GM18909 (cell line): ENCODE results near the gene CD81.
"Not testable (repeated sequence)": the region's sequence is repeated elsewhere in the genome, so short reads cannot be mapped to it uniquely, and the experiment has no call there.

Experiments used
- ATAC-seq: cut with Tn5 transposase; IDR thresholded peaks from one replicate; pipeline ENCODE4 v1.9.1; 2021; ENCODE audit warnings: mild to moderate bottlenecking; ENCODE audit not compliant: unreplicated experiment, poor library complexity

The CD81 gene, protein sequence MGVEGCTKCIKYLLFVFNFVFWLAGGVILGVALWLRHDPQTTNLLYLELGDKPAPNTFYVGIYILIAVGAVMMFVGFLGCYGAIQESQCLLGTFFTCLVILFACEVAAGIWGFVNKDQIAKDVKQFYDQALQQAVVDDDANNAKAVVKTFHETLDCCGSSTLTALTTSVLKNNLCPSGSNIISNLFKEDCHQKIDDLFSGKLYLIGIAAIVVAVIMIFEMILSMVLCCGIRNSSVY

DNA sequence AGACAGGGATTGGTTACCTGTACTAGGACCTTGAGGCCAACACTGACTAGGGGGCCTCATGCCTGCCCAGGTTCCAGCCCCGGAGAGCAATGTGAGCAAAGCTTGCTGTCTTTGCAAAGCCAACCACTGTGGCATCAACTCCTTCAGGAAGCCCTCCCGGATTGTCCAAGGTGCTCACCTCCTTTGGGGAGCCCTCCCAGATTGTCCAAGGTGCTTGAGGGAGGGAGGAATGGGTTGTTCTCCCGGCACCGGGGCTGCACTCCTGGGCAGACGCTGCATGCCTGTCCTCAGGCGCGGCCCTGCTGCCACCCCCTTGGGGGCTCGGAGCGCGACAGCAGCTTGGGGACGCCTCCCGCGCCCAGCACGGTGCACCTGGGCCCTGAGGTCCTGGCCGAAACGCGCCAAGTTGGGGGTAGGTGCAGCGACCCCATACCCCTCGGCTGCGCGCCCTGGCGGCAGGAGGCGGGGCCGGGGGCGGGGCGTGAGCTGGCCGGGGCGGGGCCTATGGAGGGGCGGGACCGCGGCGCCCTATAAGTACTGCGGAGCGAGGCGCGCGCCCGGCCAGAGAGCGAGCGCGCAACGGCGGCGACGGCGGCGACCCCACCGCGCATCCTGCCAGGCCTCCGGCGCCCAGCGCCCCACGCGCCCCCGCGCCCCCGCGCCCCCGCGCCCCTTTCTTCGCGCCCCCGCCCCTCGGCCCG, at the start of gene CD81:
TSS of gene CD81 (plus strand) at position 560 of the 701 bp plus-strand sequence. CDS start 240 bp downstream, outside the sequence.
- ATAC-seq, result peak; percentile 53

DNA sequence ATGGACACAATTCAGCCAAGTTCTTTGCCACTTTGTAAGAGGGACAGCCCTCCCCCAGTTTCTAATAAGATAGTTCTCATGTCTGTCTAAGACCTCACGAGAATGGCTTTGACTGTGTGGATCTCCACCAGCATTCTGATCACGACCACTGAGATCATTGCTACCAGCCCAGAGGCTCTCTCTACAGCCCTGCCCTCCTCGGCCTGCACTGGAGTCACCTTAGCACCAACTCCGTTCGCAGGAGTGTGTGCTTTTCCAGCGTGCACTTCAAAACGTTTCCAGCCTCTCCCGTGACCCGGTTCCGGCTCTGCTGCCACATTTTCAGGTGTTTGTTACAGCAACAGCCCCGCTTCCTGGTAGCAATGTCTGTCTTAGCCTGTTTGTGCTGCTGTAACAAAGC, 49.1 kb upstream of the CD81 start:
- no peak for ATAC-seq

DNA sequence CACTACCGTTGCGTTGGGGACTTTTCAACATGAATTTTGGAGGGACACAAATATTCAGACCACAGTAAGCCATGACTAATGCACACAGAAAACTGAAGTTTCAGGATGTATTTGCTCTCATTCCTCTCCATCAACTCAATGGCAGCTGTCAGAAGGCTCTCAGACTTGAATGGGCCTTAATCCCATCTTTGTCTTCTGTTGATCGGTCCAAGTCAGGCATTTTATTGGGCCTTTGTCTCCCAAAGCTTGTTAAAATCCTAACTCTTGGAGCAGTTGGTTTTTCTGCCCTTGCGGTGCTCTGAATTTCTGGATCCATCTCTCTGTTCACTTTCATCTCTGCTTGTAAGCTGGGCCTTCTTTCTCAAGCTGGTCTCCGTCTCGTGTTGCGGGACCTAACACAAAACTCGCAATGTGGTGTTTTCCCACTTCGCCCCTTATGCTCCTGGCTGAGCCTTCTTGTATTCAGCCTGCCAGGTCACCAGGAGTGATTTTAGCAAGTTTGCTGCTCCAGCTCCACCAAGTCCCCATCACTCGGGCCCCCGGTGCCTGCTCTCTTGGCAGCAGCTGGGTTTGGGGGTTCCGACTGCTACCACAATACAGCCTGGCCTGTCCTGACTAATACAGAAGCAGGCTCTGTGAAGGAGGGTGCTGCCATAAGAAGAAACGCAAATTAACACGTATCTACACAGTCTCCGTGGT, 48.3 kb upstream of the CD81 start:
- ATAC-seq, result no peak

DNA sequence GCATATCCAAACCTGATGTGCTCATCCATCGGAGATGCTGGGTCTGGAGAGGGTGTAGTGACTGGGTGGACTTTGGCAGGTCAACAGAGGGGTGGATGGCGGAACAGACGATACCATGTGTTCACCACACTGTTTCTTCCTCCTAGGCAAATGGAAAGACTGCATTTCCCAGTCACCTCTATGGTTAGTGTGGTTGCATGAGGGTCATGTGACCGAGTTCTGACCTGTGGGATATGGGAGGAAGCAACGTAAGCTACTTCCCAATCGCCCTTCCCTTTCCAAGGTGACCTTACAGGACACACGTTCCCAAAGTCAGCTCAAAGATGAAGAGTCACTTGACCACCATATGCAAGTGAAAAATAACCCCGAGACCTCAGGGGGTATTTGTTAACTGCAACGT, 47.6 kb upstream of the CD81 start:
- no peak for ATAC-seq

DNA sequence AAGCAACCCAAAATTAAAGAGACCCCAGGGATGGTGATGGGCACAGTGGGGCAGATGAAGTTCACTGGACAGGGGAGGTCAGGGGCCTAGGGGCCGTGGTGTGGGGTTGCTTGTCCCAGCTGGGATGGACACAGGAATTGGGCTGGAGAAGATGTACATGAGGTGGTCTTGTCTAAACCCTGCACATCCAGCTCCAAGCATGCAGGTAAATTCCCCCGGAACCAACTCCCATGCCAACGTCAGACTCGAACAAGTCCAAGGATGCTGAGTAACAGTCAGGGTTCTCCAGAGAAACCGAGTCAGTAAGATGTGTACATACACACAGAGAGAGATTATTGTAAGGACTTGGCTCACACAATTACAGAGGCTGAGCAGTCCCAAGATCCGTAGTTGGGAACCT, 46.4 kb upstream of the CD81 start:
- ATAC-seq, result no peak

DNA sequence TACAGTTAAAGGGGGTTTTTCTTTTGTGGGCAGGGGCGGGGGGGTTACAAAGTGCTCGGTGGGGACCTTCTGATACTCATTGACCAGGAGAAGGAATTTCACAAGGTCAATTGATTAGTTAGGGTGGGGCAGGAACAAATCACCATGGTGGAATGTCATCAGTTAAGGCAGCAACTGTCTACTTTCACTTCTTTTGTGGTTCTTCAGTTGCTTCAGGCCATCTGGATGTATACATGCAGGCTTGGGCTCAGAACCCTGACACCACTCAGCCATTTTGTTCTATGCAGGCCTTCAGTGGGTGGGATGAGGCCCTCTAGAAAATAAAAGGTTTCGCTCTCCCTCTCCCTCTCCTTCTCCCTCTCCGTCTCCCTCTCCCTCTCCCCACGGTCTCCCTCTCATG, 45.7 kb upstream of the CD81 start:
- ATAC-seq, result no peak

DNA sequence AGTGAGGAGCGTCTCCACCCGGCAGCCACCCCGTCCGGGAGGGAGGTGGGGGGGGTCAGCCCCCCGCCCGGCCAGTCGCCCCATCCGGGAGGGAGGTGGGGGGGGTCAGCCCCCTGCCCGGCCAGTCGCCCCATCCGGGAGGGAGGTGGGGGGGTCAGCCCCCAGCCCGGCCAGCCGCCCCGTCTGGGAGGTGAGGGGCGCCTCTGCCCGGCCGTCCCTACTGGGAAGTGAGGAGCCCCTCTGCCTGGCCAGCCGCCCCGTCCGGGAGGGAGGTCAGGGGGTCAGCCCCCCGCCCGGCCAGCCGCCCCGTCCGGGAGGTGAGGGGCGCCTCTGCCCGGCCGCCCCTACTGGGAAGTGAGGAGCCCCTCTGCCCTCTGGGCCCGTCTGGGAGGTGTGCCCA, 44.5 kb upstream of the CD81 start:
- ATAC-seq, result not testable (repeated sequence)

DNA sequence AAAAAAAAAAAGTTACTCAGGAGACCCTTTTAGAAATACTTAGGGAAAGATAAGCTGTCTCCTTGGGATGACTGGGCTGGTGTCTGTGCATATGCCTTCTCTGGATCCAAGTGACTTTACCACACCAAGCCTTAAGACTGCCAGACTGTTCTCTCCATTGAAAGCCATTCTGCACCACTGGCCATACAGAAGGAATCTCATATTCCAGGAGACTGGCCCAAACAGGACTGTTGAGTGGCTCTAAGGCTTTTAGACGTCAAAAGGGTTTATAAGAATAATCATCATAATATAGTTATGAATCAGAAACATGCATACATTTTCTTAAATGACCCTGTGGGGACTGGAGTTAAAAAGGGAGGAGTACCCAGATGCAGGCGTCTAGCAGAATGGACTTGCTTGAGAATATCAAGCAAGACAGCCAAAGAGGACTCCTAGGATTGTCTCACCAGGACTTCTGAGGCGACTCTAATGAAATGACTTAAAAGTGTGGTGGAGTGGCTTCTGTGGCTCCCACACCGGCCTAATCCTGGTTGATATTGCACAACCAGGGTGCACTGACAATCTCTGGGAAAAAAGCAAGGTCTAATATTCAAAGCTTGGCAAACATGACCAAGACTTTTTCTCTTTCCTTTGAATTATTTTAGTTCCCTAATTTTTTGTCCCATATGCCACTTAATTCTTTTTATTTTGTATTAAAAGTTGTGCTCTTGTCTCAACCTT, 43.5 kb upstream of the CD81 start:
- not testable (repeated sequence) for ATAC-seq

DNA sequence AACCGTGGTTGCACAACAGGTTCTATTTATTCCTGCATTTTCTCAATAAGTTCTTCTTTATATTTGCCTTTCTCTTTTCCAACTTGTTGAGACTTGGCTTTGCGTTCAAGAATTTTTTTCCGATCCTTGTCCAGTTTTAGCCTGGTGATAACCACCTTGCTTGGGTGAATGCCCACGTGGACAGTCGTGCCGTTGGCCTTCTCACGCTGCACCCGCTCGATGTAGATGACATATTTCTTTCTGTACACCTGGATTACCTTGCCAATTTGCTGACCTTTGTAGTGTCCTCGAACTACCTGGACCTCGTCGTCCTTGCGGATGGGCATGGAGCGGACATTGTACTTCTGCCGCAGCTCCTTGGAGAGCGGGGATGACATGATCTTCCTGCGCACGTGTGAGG, 41.8 kb upstream of the CD81 start:
- not testable (repeated sequence) for ATAC-seq

DNA sequence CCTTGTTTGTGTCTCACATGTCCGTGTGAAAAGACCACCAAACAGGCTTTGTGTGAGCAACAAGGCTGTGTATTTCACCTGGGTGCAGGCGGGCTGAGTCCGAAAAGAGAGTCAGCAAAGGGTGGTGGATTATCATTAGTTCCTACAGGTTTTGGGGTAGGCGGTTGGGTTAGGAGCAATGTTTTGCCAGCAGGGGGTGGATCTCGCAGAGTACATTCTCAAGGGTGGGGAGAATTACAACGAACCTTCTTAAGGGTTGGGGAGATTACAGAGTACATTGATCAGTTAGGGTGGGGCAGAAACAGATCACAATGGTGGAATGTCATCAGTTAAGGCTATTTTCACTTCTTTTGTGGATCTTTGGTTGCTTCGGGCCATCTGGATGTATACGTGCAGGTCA, 38.4 kb upstream of the CD81 start:
- not testable (repeated sequence) for ATAC-seq

DNA sequence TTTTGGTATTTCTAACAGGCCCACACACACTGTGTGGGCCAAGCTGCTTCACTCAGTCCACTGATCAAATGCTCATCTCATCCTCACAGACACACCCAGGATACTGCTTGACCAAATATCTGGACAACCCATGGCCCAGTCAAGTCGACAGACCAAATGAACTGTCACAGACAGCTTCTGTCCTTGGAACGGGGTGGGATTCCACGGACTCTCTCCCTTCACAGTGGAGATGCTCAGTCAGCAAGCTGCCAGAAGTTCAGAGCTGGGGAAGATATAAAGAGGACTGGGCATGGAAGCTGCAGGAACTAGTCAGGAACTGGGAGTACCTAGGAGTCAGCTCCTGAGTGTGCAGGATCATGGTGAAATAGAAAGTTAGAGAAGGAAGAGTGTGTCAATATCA, 34.6 kb upstream of the CD81 start:
- no peak for ATAC-seq

DNA sequence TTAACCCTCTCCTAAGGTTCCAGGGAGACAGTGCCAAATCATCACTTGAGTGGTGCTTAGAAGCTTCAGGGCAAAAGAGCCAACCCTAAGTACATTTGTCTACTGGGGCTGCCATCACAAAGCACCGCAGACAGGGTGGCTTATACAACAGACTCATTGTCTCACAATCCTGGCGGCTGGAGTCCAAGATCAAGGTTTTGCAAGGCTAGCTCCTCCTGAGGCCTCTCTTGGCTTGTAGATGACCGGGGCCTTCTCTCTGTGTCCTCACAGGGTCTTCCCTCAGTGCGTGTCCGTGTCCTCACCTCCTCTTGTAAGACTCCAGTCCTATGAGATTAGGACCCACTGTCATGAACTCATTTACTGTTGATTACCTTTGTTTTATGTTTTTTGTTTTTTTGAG, 34.1 kb upstream of the CD81 start:
- ATAC-seq, result no peak

DNA sequence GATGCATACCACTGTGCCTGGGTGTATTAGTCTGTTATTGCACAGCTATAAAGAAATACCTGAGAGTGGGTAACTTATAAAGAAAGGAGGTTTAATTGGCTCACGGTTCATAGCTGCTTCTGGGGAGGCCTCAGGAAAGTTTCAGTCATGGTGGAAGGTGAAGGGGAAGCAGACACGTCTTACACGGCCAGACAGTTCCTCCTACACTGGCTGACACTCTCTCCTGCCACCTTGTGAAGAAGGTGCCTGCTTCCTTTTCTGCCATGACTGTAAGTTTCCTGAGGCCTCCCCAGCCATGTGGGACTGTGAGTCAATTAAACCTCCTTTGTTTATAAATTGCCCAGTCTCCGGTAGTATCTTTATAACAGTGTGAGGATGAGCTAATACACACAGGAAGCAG, 33.6 kb upstream of the CD81 start:
- ATAC-seq, result no peak

DNA sequence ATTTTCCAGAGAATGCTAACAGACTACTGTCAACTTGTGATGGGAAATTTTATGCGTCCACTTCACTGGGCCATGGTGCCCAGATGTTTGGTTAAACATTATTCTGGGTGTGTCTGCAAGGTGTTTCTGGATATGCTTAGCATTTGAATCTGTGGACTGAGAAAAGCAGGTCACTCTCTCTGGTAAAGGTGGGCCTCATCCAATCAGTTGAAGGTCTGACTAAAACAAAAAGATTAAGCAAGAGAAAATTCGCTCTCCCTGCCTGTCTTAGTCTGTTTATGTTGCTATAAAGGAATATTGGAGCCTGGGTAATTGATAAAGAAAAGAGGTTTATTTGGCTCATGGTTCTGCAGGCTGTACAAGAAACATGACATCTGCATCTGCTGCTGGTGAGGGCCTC, 32.1 kb upstream of the CD81 start:
- no peak for ATAC-seq

DNA sequence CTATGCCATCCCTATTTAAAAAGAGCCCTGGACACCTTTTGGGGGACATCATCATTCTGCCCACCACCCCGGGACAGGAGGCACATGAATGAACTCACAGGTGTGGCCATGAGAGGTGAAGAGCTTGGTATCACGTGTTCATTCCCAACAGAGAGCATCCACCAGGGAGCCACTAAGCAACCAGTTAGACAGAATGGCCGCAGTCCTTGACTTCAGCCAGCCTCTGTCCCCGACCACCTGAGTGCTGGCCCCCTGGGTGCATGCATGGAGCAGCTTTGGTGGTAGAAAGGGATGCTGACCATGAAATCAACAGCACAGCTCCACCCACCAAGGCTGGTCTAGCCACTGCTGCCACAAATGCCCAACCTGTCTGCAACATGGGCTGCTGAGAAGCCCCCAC, 31.1 kb upstream of the CD81 start:
- ATAC-seq, result no peak

DNA sequence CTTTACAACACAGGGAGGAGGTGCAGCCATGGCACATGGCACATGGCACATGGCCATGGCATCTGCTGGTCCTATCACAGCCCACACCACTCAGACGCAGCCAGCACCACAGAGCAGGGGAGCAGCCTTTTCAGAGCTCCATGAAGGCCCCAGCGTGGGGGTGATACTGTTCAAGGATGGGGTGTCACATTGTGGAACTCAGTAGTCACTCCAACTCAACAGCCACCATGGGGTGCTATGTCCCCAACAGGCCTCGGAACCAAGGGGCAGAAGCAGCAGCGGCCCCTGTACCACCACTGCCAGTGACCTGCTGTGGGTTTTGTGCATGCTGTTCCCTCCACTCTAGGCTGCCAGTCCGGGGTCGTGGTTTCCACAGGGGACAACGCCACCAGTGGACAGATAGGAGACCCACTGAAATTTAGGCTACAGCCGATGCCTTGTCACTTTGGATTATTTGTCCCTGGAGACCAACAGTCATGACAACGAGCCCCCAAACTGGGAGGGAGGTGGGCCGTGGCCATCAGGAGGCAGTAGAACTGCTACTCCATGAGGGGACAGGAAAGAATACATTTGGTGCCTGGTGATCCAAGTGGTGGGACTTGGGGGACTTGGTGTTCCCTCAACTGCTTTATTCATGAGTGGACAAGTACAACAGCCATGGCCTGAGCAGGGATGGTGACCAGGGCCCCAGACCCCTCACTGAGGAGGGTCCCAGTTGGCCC, 30.4 kb upstream of the CD81 start:
- ATAC-seq, result no peak

DNA sequence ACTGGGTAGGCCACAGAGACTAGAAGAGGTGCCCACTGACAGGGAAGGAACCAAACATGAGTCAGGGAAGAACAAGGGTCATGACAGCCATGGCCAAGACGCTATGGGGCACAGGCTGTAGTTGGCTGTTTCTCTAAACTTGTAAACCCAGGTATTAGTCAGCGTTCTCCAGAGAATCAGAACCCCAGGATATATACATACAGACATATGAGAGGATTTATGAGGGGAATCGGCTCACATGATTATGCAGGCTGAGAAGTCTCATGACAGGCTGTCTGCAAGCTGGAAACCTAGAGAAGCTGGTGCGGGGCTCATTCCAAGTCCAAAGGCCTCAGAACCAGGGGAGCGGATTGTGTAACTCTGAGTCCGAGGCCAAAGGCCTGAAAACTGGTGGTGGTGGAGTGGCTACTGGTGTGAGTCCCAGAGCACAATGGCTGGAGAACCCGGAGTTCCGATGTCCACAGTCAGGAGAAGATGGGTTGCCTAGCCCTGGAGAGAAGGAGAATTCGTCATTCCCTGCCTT, 29.7 kb upstream of the CD81 start:
- ATAC-seq, result no peak

DNA sequence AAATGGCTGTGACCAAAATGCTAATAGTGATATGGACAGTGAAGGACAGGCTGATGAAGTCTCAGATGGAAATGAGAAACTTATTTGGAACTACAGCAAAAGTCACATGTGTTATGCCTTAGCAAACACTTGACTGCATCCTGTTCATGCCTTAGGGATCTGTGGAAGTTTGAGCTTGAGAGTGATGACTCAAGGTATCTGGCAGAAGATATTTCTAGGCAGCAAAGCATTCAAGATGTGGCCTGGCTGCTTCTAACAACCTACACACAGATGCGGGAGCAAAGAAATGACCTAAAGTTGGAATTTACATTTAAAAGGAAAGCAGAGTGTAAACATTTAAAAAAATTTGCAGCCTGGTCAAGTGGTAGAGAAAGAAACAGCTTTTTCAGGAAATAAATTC, 28.1 kb upstream of the CD81 start:
- ATAC-seq, result no peak

DNA sequence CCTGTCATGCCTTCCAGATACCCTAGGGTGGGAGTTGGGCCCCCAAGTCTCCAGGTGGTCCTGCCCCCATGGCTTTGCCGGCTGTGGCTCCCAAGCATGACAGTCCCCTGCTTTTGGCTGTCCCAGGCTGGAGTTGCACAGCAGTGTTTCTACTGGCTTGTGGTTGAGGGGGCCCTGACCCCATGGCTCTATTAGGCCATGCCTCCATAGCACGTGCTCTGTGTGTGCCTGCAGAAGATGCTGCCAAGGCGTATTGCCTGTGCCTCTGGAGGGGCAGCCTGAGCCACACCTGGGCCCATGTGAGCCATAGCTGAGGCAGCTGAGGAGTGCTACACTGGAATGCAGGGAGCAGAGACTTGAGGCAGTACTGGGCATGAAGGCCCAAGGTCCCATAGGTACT, 25.4 kb upstream of the CD81 start:
- no peak for ATAC-seq

DNA sequence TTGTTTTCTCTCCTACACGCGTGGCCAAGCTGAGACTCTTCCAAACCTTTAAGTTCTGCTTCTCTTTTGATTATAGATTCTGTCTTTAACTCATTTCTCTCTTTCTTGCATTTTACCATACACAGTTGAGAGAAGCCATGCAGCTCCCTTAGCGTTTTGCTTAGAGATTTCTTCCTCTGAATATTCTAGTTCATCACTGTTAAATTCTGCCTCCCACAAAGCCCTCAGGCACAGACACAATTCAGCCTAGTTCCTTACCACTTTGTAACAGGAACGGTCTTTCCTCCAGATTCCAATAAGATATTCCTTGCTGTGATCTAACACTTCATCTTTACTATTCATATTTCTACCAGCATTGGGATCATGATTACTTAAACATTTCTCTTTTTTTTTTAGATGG, 24.7 kb upstream of the CD81 start:
- no peak for ATAC-seq
